Mononuclear cell (primary cell): ENCODE measurements around the gene GYG1. TPM values are rescaled to one million over a fixed set of nuclear protein-coding genes. Genes with fewer than 3 reads are reported as not detected.

Source experiments
- total RNA-seq: library from RNA; depleted of rRNA; stranded (reverse); fragments of >200 nt; gene quantifications from one replicate; pipeline ENCODE4 v1.2.3, GENCODE V29; 2012

The GYG1 gene
- total RNA-seq, 1 donor: 33.4 TPM

Other genes with a start within 250 kb of the GYG1 start
- gene CPB1, start 163.7 kb upstream of the GYG1 start, total RNA-seq: not detected
- 1.2 TPM for gene CPA3, start 126.2 kb upstream of the GYG1 start, total RNA-seq
- gene HLTF, start 95.0 kb downstream of the GYG1 start, total RNA-seq: 3.5 TPM
- 15.8 TPM for gene HPS3, start 138.1 kb downstream of the GYG1 start, total RNA-seq
- gene CP, start 230.3 kb downstream of the GYG1 start, total RNA-seq: 0.21 TPM